ENCODE results near the gene C6orf120.

DNA sequence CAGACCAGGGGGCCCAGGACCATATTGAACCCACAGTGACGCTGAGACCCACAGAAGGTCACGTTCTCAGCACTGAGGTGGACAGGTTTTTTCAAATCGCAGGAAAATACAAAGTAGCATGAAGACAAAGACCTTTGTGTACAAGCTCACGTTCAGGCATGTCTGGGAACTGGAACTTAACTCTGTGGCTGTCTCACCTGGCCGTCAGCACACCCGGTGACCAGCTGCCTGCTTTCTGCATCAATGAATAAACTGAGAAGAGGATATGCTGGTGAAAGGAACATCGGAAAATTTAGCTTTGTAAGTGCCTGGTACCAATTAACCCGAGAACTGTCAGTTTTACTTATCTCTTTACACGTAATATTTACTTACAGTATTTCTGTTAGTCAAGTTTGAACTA lies 36.6 kb upstream of the C6orf120 start:
- TF ChIP-seq POLR2A (IDR thresholded peaks at IDR 0.05; ENCODE audit: low read length) (no peak), GATA1 (IDR thresholded peaks at IDR 0.05; ENCODE audit: low read depth, low read length) (no peak)

All from erythroblast (primary cell).